Tibial nerve (tissue), 4 donors: Measurements from ENCODE around the gene CATSPER2.
"Not testable (repeated sequence)": the region's sequence is repeated elsewhere in the genome, so short reads cannot be mapped to it uniquely, and the experiment has no call there.

ENCODE experiments used
- CTCF ChIP-seq, 5 experiments: fragments of 200-600 bp in 3 of 5; fragments of 450-650 bp in 2 of 5; sonication (generic) in 3 of 5; IDR thresholded peaks; one replicate each; pipeline ENCODE4 v1.5.1; 2016 to 2019; ENCODE audit warnings: antibody characterized with exemption in 5 of 5, mild to moderate bottlenecking in 3 of 5, moderate library complexity in 2 of 5
- EP300 ChIP-seq, 2 donors: sonication (generic); formaldehyde crosslinking; IDR thresholded peaks; one replicate each; pipeline ENCODE4 v1.6.1; 2017; ENCODE audit warnings: antibody characterized with exemption in 2 of 2, mild to moderate bottlenecking in 1 of 2

GRCh38 chr15:43626937-43627336 lies 21.7 kb downstream of the CATSPER2 start:
- TF ChIP-seq CTCF, EP300 (IDR thresholded peaks at IDR 0.05): not testable (repeated sequence)
